ENCODE measurements around the gene EXT2.

The EXT2 gene

DNA sequence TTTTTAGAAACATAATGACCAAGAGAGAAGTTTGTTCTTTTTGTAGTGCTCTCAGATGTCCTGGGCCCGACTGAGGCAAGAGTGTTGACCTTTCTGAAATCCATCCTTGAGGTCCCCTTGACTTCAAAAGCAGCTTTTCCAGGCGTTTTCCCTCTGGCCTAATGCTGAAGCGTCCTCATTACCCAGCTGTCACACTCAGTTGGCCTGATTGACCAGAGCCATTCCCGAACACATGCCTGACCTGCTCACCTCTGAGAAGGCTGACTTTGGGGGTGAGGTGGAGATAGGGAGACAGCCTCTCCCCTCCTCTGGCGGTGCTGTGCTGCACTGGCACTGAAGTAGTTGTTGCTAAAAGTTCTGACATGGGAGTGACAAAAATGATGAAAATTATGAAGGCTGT, 147.6 kb downstream of the EXT2 start:
- no peak for DNase-seq (ENCODE audit: low read depth)

DNA sequence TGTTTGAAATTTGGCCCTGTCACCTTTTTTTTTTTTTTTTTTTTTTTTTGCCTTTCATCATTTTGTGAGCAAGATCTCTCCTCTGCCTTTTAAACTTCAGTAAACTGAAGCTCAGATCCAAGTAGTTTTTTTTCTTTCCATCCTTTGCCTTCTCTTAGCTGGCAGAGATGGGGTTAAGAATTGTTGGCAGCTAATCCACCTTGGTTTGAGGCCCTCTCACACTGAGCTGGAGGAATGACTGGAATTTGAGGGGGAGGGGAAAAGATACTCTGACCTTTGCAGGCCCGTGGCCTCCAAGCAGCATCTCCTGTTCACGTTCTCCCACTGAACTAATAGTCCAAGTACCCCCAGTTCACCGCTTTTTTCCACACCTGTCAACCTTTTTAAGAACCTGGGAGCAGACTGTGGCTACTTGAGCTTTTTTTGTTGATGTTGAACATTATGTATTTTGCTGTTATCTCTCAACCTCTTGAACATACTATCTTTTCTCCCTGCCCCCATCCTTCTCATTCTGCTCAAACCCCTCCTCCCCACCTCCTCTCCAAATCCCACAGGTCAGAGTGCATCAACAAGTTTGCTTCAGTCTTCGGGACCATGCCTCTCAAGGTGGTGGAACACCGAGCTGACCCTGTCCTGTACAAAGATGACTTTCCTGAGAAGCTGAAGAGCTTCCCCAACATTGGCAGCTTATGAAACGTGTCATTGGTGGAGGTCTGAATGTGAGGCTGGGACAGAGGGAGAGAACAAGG, 148.3 kb downstream of the EXT2 start:
- DNase-seq (ENCODE audit: low read depth), result no peak

DNA sequence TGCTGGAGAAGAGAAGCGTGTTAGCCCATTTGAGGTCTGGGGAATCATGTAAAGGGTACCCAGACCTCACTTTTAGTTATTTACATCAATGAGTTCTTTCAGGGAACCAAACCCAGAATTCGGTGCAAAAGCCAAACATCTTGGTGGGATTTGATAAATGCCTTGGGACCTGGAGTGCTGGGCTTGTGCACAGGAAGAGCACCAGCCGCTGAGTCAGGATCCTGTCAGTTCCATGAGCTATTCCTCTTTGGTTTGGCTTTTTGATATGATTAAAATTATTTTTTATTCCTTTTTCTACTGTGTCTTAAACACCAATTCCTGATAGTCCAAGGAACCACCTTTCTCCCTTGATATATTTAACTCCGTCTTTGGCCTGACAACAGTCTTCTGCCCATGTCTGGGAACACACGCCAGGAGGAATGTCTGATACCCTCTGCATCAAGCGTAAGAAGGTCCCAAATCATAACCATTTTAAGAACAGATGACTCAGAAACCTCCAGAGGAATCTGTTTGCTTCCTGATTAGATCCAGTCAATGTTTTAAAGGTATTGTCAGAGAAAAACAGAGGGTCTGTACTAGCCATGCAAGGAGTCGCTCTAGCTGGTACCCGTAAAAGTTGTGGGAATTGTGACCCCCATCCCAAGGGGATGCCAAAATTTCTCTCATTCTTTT, 149.3 kb downstream of the EXT2 start:
- DNase-seq (ENCODE audit: low read depth), result no peak

DNA sequence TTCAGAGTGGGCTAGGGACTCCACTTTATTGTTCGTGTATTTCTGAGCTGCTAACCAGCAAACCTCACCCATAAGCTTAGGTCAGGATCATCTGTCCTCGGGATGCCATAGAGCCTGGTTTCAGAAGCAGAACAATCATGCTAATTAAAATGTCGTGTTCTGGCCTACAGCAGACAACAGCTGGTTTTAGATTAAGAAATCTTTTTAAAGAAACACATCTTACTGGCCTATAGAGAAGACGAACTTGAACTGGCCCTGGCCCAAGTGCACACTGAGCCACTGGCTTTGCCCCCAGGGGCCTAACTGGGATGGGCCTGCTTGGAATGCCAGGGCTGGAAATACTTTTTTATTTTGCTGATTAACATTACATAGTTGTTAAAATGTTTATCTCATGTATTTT, 151.2 kb downstream of the EXT2 start:
- DNase-seq (ENCODE audit: low read depth), result no peak

DNA sequence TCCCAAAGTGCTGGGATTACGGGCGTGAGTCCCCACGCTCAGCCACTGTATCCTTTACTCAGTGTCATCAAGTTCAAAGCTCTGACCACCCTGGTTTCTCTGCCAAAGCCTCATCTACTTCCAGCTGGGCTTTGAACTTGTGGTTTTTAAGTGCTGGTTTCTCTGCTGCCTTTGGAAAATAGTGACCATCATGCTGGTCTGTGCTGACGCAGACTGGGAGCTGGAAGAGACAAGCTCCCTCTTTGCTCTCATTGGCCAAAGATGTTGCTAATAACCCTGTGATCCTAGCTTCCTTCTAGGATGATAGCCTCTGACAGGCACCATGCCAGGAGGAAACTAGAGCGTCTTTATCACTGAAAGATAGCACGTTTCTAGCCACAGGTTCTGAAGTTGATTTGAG, 152.0 kb downstream of the EXT2 start:
- DNase-seq (ENCODE audit: low read depth), result no peak

DNA sequence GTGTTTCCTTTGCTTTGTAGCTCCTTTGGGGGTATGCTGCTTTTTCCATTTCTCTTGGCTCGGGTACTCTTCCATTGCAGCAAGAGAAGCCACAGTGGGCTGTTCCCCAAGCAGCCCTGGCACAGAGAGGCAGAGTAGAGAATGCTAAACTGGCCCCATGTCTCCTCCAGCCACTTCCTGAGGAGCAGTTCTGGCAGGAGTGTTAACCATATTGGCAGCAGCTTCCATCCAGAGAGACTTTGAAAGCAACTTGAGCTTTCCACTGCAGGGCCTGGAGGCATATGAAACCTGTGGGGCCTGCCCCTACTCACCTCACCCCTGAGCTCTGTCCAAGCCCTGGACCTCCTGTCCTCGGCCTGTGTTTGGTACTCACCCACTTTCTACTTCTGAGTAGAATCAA, 152.6 kb downstream of the EXT2 start:
- no peak for DNase-seq (ENCODE audit: low read depth)

DNA sequence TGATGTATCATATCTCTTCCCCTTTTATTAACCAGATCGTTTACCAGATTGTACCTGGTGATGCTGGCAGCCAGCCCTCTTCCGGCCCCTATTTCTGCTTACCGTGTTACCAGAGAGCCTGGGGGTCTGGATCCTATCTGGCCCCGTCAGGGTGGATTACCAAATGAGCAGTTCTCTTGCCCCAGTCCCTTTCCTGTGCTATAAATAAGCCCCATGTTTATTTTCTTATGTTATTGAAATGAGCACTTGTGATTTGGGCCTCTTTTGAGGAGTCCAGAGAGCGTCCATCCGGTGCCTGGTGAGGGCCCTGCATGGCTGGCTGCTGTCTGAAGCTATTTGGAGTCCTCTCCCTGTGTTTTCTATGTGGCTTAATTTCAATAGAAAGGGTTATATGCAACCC, 154.9 kb downstream of the EXT2 start:
- DNase-seq (ENCODE audit: low read depth), result no peak

DNA sequence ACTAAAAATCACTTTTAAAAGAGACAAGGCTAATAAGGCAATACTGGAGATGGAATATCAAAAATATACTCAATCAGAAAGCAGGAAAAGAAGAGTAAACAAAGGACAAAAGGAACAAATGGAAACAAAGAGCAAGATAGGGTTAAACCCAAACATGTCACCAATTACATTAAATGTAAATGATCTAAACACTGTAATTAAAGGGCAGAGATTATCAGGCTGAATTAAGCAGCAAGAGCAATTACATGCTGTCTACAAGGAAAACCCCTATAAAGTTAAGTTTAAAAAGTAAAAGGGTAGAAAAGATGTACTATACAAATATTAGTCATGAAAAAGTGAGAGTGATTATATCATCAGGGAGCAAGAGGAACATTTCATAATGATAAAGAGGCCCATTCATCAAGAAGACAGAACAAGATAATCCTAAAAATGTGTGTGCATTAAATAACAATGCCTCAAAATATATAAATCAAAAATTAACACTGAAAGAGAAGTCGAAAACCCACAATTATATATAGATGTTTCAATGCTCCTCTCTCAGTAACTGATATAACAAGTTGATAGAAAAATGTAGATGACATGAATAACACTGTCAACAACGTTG, 157.6 kb downstream of the EXT2 start:
- no peak for DNase-seq (ENCODE audit: low read depth)

DNA sequence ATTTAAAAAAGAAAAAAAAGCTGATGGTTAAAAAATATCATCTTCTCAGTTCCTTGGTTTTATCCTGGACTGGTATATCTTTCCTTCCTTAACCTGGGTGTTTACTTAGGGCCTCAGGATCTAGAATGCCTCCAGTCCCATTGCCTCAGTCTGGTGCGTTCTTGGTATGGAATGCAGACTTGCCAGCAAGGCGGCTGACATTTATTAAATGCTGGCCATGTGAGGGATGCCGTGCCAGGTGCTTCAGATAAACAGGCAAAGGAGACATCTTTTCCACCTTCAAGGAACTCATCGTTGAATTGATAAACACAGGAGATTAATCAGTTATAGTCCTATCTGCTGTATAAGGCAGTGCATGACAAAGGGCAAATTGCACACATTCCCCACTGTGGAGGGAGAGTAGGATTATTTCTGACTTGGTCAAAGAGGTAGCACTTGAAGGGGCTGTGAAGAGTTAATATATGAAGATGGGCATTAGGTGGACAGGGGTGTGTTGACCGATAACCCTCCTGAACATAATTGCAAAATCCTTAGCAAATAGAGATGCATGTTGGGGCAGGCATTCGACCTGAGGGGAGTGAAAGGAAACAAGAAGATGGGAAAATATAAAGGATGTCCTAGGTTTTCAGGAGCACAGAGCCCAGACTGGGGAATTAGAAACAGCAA, 160.1 kb downstream of the EXT2 start:
- DNase-seq (ENCODE audit: low read depth), result no peak

DNA sequence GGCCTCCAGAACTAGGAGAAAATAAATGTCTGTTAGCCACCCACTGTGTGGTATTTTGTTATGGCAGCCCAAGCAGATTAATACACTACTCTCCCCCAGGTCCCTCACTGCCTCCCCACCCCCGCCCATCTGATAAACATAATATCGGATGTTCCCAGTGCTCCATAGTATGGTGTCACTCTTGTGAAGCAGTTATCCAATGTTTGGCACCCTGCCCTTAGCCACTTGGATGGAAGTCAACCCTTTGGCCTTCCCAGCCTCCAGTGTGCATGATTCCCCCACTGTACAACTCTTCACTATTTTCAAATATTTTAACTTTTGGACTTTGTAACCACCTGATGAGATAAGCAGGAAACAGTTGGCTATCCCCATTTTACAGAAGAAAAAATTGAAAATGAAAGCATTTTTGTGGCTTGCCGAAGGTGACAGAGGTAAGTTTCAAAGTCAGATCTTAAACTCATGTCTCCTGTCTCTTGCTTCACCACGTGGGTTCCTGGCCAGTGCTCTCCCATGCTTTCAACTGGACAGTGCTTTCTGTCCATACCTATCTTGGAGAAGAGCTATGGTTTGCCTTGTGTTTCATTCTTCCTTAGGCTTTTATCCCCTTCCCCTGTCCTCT, 161.3 kb downstream of the EXT2 start:
- DNase-seq (ENCODE audit: low read depth), result no peak

DNA sequence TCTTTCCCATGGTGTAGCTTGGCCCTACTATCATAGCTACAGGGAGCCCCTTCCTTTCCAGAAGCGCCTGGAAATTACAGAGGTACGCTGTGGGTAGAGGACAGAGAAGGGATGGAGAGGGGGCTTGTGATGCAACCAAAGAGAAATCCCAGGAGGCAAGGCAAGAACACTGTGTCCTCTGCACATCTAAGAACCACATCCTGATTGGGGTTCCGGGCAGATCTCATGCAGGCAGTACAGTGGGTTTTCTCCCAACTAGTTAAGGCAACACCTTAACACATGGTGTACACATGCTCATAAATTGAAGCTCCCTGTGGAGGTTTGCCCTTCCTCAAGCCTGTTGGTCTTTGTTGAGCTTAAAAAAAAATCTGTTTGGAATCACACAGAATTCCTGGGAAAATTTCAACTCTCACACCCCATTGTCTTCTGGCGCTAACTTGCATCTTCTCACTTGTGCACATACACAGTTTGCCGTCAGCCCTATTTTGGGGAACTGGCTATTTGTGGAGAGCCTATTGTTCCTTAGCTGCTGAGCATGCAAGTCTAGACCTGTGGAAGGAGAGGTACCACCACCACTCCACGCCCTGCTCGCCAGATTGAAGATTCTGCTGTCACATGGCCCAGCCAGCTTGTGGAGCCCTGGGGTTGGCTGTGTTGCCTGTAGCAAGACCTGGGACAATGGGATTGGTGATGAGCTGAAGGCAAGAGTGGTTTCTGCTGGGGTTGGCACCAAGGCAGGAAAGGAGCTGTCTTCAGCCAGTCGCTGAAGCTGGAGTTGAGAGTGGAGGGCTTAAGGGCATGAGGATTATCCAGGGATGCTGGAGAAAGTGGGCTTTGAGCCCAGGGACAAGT, 162.1 kb downstream of the EXT2 start:
- DNase-seq (ENCODE audit: low read depth), result no peak

DNA sequence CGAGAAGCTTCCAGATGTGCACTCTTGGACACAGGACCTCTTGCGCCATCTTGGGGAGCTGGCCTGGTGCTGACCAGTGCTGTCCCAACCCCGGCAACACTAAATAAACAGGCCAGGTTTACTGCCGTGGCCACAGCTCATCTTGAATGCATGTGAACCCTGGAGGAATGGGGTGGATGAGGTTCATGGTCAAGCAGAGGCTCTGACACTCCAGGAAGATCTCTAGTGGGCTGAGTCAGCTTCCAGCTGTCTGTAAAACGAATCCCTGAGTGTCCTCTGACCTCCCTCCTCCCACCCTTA, 162.7 kb downstream of the EXT2 start:
- no peak for DNase-seq (ENCODE audit: low read depth)

DNA sequence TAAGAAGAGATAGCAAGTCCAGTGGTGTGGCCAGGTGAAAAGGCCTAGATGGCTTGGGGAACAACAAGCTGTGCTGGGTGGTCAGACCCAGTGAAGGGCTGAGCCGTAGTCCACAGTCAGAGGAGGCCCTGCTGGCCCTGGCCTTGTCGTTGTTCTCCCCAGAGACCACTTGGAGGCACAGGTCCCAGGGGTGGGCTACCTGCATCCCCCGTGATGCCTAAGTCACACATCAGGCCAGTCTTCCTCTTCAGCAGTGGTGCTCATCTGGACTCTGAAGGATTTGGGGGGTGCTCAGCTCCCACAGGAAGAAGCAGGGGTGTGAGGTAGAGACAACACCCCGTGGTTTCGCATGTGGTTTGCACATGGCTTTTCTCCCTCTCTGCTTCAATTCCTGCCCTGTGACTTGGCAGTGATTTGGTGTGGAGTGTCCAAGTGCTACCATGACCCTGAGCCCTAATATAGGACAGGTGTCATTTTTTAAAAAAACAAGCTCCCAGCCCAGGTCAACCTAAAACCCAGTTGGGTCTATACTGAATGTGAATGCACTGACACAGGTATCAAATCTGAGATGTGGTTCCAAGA, 163.5 kb downstream of the EXT2 start:
- no peak for DNase-seq (ENCODE audit: low read depth)

DNA sequence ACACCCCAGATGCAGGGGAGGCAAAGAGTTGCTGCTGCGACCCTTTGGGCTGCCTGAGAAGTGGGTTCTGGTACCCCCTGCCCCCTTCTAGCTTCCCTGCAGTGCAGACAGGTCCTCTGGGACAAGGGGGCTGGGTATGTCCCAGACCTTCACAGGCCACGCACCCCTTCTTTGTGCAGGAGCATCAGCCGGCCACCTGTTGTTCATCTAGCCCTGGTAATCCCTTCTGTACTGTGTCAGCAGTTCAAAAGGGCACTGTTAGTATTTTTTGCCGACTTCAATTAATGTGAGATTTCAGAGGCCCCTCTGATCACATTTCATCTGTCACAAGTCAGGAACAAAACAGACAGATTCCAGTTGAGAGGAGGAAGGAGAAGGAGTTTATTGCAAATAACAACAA, 164.6 kb downstream of the EXT2 start:
- DNase-seq (ENCODE audit: low read depth), result no peak

DNA sequence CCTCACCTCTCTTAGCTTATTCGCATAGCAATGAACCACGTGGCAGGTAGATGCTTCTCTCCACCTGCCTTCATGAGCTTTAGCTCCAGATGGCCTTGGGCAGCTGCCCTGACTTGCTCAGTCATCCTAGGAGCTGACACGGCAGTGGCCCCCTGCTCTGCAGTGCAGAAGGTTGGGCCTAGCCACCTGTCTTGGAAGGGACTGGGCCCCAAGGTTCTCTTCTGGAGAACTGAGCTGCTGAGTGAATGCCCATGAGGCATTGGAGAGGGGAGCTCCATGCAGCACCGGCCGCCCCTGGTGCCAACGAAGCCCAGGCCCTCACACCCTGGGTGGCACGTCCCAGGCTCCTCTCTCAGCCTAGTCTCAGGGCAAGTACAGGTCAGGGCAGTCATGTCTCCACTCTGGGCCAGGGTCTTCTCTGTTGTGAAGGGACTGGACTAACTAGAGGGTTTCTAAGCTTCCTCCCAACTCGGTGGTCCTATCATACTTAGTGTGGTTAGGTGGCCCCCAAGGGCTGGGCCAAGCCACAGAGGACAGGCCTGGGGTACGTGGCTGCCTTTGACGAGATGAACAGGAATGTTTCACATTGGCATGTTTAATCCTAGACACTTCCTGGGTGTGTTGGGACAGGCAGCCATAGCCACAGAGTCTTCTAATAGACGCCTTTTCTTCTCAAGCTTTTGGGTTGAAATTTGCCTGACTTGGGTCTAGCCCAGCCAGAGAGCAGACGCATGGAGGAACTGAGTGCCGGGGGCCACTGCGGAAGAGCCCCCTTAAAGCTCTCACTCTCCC, 166.5 kb downstream of the EXT2 start:
- no peak for DNase-seq (ENCODE audit: low read depth)

DNA sequence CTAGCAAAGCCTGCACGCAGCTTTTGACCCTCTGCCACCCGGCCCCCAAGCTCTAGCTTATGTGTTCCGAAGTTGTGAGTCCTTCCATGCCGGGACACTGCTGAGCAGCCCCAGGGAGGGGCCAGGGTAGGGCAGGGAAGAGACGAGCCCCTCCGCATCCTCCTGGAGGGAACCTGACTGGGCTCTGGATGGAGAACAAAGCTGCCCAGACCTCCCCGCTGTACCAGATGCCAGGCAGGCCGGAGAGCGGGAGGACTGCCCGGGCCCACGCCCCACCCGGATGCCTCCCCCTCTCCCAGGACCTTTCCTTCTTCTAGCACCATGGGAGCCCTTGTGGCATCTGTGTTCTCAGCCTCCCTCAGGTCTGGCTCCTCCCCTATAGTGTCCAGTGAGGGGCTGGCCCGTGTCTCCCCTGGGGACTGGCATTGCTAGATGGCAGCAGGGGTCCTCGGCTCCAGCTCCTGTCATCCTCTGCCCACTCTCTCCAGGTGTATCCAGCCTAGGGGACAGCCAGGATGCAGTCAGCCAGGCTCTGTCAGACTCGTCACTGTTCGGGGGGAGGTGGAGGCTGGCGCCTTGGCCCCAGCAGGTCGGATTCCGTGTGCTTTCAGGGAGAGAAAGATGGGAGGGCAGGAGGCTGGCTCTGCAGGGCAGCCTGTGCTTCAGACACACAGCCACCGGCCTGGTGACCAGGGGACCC, 168.4 kb downstream of the EXT2 start:
- no peak for DNase-seq (ENCODE audit: low read depth)

DNA sequence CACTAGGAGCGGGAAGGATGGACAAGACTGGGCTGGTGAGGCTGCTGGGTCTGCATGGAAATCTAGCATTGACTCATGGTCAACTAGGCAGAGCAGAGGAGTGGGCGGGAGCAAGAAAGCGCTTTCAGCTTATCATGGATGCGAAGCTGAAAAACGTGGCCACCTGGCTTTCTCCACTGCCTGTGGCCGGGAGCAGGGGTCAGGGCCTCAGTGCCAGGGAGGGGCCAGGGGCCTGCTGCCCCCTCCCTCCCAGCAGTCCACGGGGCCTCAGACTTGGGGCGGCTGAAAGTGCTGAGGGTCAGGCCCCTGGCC, 168.9 kb downstream of the EXT2 start:
- no peak for DNase-seq (ENCODE audit: low read depth)

DNA sequence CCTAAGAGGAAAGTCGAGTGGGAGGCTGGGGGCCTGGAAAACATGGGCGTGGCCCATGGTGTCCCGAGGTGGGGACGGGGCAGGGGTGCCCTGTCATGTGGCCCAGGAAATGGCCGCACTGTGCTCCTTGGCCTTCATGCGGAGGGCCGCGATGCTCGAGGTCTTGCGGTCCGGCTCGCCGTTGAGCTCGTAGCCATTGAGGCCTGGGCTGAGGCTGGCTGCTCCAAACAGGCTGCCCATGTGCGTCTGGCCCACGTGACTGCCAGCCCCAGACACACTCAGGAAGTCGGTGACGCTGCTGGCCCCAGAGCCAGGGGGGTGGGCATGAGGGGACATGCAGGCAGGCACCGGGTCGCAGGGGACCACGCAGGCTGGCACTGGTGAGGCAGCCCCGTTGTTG, 169.3 kb downstream of the EXT2 start:
- DNase-seq (ENCODE audit: low read depth), result no peak

DNA sequence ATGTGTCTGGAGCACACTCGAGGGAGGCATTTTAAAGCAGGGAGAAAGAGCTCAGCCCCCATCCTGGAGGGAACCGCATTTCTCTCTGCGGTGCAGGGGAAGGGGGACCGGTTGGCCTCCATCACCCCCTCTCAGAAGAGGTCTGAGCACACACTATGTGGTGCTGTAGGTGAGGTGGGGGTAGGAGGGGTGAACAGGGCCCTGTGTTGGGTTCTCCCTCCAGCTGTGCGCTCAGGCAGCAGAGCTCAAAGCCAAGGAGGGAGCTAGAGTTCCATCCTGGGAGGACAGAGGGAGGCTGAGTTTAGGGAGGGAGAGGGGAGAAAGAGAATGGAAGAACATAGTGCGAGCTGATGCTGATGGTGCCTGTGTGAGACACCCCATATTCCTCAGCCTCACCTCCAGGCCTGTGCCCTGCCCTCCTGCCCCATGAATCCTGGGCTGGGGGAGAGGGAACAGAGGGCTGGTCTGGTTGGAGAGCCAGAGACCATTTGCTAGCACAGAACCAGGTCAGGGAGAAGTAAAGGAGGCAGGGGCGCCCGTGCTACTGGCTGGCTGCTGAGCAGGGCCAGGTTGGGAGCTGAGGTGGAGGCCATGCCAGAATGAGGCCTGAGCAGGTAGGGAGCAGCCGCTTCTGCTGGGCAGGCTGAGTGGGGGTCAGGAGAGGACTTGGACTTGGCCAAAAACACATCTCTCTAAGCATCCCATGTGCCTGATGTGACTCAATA, 170.7 kb downstream of the EXT2 start:
- no peak for DNase-seq (ENCODE audit: low read depth)

Data from CMK (cell line).